Prostate gland (tissue), 2 donors: ENCODE results near the gene RPL15. TPM values are rescaled to one million over a fixed set of nuclear protein-coding genes. Genes with fewer than 3 reads are reported as not detected.
A peak's percentile ranks its signal among the peaks of the same experiment; 100 is the strongest.

Source experiments
- DNase-seq: peaks from one replicate; pipeline ENCODE4 v3.0.0-alpha.2; 2019; ENCODE audit warnings: low spot score
- H3K27ac ChIP-seq, 2 donors: fragments of 200-600 bp; sonication (generic); 2 replicates each; pipeline ENCODE4 v1.5.1; 2017 to 2019
- H3K27me3 ChIP-seq: fragments of 200-600 bp; sonication (generic); replicated peaks from 2 replicates; pipeline ENCODE4 v1.5.1; 2019; ENCODE audit not compliant: insufficient read depth
- H3K36me3 ChIP-seq, 2 donors: fragments of 200-600 bp; sonication (generic); 1 replicate in 1 of 2; 2 replicates in 1 of 2; pipeline versions ENCODE4 v1.5.1 to v1.8.1; 2017 to 2019
- H3K4me1 ChIP-seq: fragments of 200-600 bp; sonication (generic); replicated peaks from 2 replicates; pipeline ENCODE4 v1.5.1; 2019
- H3K4me3 ChIP-seq, 2 donors: fragments of 200-600 bp; sonication (generic); 2 replicates each; pipeline ENCODE4 v1.5.1; 2017 to 2019
- H3K9me3 ChIP-seq: fragments of 200-600 bp; sonication (generic); 2 replicates; pipeline ENCODE4 v1.5.1; 2017
- POLR2A ChIP-seq: fragments of 450-650 bp; IDR thresholded peaks from one replicate; pipeline ENCODE4 v1.6.1; 2016; ENCODE audit warnings: antibody characterized with exemption, mild to moderate bottlenecking
- POLR2AphosphoS5 ChIP-seq: sonication (generic); formaldehyde crosslinking; IDR thresholded peaks from one replicate; pipeline ENCODE4 v1.6.1; 2017; ENCODE audit warnings: antibody characterized with exemption
- WGBS: methylation state at CpG from one replicate; pipeline ENCODE4 v1.1.5; 2018; 5-methylcytosine and 5-hydroxymethylcytosine counted together
- intact Hi-C: fragments of 100-400 bp; cut with DNase I; formaldehyde crosslinking; loops from one replicate; pipeline ENCODE4 v1.14.2; 2022
- total RNA-seq, 2 donors: library from RNA; depleted of rRNA; stranded (reverse); fragments of >200 nt; gene quantifications; one replicate each; pipeline ENCODE4 v1.1.0, GENCODE V29; 2016
- TF ChIP-seq, protein P1 (sequence below), 4 experiments: fragments of 200-600 bp in 2 of 4; fragments of 450-650 bp in 2 of 4; sonication (generic) in 2 of 4; IDR thresholded peaks; 1 replicate in 3 of 4; 2 replicates in 1 of 4; pipeline ENCODE4 v1.5.1; 2016 to 2019; ENCODE audit warnings: antibody characterized with exemption in 4 of 4, mild to moderate bottlenecking in 2 of 4, moderate library complexity in 2 of 4

RPL15 gene
- total RNA-seq, 2 donors from 2014 or later, result 2,124 to 2,276 TPM

DNA sequence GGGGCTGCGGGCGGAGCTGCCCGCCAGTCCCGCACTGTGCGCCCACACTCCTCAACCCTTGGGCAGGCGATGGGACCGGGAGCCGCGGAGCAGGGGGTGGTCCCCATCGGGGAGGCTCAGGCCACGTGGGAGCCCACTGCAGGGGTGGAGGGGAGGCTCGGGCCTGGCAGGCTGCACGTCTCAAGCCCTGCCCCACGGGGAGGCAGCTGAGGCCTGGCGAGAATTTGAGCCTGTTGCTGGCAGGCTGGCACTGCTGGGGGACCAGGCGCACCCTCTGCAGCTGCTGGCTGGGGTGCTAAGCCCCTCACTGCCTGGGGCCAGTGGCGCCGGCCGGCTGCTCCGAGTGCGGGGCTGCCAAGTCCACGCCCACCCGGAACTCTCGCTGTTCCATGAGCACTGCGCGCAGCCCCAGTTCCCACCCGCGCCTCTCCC lies 34.4 kb upstream of the RPL15 start:
- TF ChIP-seq POLR2AphosphoS5, result no peak
- TF ChIP-seq POLR2A, result no peak
- TF ChIP-seq, protein P1, sequence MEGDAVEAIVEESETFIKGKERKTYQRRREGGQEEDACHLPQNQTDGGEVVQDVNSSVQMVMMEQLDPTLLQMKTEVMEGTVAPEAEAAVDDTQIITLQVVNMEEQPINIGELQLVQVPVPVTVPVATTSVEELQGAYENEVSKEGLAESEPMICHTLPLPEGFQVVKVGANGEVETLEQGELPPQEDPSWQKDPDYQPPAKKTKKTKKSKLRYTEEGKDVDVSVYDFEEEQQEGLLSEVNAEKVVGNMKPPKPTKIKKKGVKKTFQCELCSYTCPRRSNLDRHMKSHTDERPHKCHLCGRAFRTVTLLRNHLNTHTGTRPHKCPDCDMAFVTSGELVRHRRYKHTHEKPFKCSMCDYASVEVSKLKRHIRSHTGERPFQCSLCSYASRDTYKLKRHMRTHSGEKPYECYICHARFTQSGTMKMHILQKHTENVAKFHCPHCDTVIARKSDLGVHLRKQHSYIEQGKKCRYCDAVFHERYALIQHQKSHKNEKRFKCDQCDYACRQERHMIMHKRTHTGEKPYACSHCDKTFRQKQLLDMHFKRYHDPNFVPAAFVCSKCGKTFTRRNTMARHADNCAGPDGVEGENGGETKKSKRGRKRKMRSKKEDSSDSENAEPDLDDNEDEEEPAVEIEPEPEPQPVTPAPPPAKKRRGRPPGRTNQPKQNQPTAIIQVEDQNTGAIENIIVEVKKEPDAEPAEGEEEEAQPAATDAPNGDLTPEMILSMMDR (IDR thresholded peaks at IDR 0.05), result no peak
- Histone ChIP-seq H3K36me3 (no peaks in the 10 kb centered on the region), H3K27ac (no peak overlapping the region), H3K4me3 (no peak overlapping the region), H3K27me3 (no peaks in the 10 kb centered on the region), H3K9me3 (no peaks in the 10 kb centered on the region), H3K4me1 (no peaks in the 10 kb centered on the region)
- 92% methylated on average over 21 of the region's 28 CpGs for WGBS
- intact Hi-C loops, result no loop called here
- no peak for DNase-seq

DNA sequence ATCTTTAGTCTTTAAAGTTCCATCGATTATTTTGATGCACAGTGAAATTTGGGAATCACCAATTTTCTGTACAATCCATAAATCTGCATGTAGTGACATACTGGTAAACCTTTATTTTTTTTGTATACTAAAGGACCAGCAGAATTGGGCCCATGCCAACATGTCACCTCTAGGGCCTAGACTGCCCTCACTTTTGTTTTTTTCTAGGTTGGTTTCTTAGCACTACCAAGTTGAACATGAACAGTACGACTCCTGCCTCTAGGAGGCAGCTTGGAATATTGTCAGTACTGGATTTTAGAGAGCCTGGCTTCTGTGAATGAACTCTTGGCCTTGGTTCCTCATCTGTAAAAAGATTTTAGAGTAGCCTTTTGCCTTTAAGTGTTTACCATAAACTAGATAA lies 32.5 kb upstream of the RPL15 start:
- no peak for DNase-seq
- Histone ChIP-seq H3K36me3 (no peaks in the 10 kb centered on the region), H3K27ac (no peak overlapping the region), H3K9me3 (no peaks in the 10 kb centered on the region), H3K4me3 (no peak overlapping the region), H3K27me3 (no peaks in the 10 kb centered on the region), H3K4me1 (no peaks in the 10 kb centered on the region)
- intact Hi-C loops, result no loop called here
- TF ChIP-seq, protein P1 (IDR thresholded peaks at IDR 0.05), result no peak
- no peak for TF ChIP-seq POLR2AphosphoS5
- no peak for TF ChIP-seq POLR2A
- 97% methylated on average over 2 of the region's 2 CpGs for WGBS

DNA sequence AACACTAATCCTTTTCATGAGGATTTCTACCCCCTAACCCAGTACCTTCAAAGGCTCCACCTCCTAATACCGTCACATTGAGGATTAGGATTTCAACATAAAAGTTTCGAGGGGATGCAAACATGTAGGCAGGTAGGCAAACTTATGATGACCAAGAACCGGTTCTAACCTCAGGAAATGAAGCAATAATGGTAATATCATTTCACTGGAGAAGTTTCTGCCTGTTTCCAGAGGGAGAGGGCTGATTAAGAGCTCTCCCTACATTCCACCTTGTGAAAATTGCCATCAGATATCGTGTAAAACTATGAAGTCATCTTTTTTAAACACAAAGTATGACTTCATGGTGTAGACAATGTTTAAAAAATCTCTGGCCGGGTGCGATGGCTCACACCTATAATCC lies 31.7 kb upstream of the RPL15 start:
- TF ChIP-seq, protein P1 (IDR thresholded peaks at IDR 0.05), result no peak
- TF ChIP-seq POLR2AphosphoS5 (no peak), POLR2A (no peak)

DNA sequence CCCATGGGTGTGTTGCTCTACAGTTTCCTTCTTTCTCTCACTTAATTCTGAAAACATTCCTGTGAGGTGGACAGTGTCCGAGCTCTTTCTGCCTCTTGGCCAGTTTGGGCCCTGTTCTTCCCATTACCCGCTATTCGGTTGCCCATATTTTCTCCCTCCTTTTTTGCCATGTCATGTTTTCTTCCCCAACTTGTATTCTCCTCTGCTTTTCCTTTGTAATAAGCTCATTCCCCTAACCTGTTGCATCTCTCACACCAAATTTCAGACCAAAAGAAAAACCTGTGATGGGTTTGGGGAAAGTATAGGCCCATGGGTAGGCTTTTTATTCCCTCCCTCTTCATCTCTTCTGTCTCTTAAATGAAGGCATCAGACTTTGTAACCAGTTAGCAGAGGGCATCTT lies 30.6 kb upstream of the RPL15 start:
- intact Hi-C loops, result no loop called here
- over 99% methylated on average over 3 of the region's 3 CpGs for WGBS
- no peak for TF ChIP-seq POLR2A
- no peak for TF ChIP-seq POLR2AphosphoS5
- TF ChIP-seq, protein P1 (IDR thresholded peaks at IDR 0.05), result no peak

More for the DNA sequence above, 31.7 kb upstream of the RPL15 start:
- Histone ChIP-seq H3K27ac (no peak overlapping the region), H3K36me3 (no peaks in the 10 kb centered on the region), H3K4me3 (no peak overlapping the region), H3K4me1 (no peaks in the 10 kb centered on the region), H3K27me3 (no peaks in the 10 kb centered on the region), H3K9me3 (no peaks in the 10 kb centered on the region)
- 85% methylated on average over 6 of the region's 6 CpGs for WGBS
- intact Hi-C loops, result no loop called here
- no peak for DNase-seq

DNA sequence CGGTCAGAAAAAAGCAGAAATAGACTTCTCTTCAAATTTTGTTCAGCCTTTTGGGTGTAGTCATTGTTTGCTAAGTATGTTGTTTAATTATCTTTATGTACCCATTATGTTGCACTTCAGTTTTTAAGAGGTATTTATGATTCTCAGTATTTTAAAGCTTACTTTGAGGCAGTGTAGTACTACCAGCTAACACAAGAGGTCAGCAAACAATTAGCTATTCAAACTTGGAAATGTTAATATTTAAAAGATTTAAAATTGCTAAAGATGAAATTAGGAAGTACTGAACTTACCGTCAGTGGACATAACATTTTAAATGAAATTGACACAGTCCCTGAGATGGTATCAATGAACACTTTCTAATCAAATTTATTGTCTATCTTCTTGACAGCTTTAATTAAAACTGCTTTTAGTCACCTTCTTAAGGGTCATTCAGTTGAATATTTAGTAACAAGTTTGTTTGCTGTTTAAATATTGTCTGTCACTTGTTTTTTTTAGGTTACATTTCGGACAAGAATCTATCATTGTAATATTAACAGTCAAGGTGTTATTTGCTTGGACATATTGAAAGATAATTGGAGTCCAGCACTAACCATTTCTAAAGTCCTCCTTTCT lies 28.2 kb upstream of the RPL15 start:
- no peak for DNase-seq
- Histone ChIP-seq H3K27ac (no peak overlapping the region), H3K4me1 (no peaks in the 10 kb centered on the region), H3K36me3 (no peaks in the 10 kb centered on the region), H3K9me3 (no peaks in the 10 kb centered on the region), H3K4me3 (no peak overlapping the region), H3K27me3 (no peaks in the 10 kb centered on the region)
- intact Hi-C loops, result no loop called here
- TF ChIP-seq, protein P1 (IDR thresholded peaks at IDR 0.05), result peak; percentile 53 to 87 (median 68)
- no peak for TF ChIP-seq POLR2AphosphoS5
- WGBS, result 49% methylated on average over 3 of the region's 3 CpGs

More for the DNA sequence above, 30.6 kb upstream of the RPL15 start:
- no peak for DNase-seq
- Histone ChIP-seq H3K4me3 (no peak overlapping the region), H3K9me3 (no peaks in the 10 kb centered on the region), H3K36me3 (no peaks in the 10 kb centered on the region), H3K27ac (no peak overlapping the region), H3K4me1 (no peaks in the 10 kb centered on the region), H3K27me3 (no peaks in the 10 kb centered on the region)
